ENCODE results near the gene LGALS16. TPM values are rescaled to one million over a fixed set of nuclear protein-coding genes. Genes with fewer than 3 reads are reported as not detected.

Gene LGALS16
- total RNA-seq, 1 donor from 2014 or later = not detected

GRCh38 chr19:39695759-39696158, 40.0 kb downstream of the LGALS16 start:
- Histone ChIP-seq H3K27me3 (ENCODE audit: low read depth) (peaks cover 92% of the 10 kb centered on the region), H3K36me3 (no peaks in the 10 kb centered on the region), H3K9me3 (replicated peaks) (no peaks in the 10 kb centered on the region), H3K4me1 (no peaks in the 10 kb centered on the region), H3K4me3 (no peak overlapping the region), H3K27ac (replicated peaks) (no peak overlapping the region)
- intact Hi-C loops (cut with micrococcal nuclease) = no loop called here
- DNase-seq = no peak
- TF ChIP-seq CTCF (IDR thresholded peaks at IDR 0.05; ENCODE audit: borderline replicate concordance) = no peak

- Histone ChIP-seq H3K36me3 (no peaks in the 10 kb centered on the region), H3K4me3 (no peak overlapping the region), H3K27ac (replicated peaks) (no peak overlapping the region), H3K9me3 (replicated peaks) (no peaks in the 10 kb centered on the region), H3K4me1 (no peaks in the 10 kb centered on the region), H3K27me3 (ENCODE audit: low read depth) (peaks cover 92% of the 10 kb centered on the region)
- no peak for TF ChIP-seq CTCF (IDR thresholded peaks at IDR 0.05; ENCODE audit: borderline replicate concordance)
- DNase-seq = no peak
- intact Hi-C loops (cut with micrococcal nuclease) = no loop called here
These were observed 40.7 kb downstream of the LGALS16 start for GRCh38 chr19:39696387-39696786.

- DNase-seq = no peak
- H3K27me3 ChIP-seq (ENCODE audit: low read depth) = peaks cover 93% of the 10 kb centered on the region
- intact Hi-C loops (cut with micrococcal nuclease) = no loop called here
- no peaks in the 10 kb centered on the region for H3K36me3 ChIP-seq
- H3K4me1 ChIP-seq = no peaks in the 10 kb centered on the region
- no peak for TF ChIP-seq CTCF (IDR thresholded peaks at IDR 0.05; ENCODE audit: borderline replicate concordance)
- no peaks in the 10 kb centered on the region for H3K9me3 ChIP-seq (replicated peaks)
- no peak overlapping the region for H3K27ac ChIP-seq (replicated peaks)
- H3K4me3 ChIP-seq = no peak overlapping the region
These were observed 42.8 kb downstream of the LGALS16 start for GRCh38 chr19:39698535-39698934.

- H3K36me3 ChIP-seq = no peaks in the 10 kb centered on the region
- no peaks in the 10 kb centered on the region for H3K4me1 ChIP-seq
- no peak for TF ChIP-seq CTCF (IDR thresholded peaks at IDR 0.05; ENCODE audit: borderline replicate concordance)
- H3K27ac ChIP-seq (replicated peaks) = no peak overlapping the region
- no peaks in the 10 kb centered on the region for H3K9me3 ChIP-seq (replicated peaks)
- H3K4me3 ChIP-seq = no peak overlapping the region
- DNase-seq = no peak
- peaks cover 80% of the 10 kb centered on the region for H3K27me3 ChIP-seq (ENCODE audit: low read depth)
- intact Hi-C loops (cut with micrococcal nuclease) = no loop called here
These were observed 45.6 kb downstream of the LGALS16 start for GRCh38 chr19:39701291-39701690.

GRCh38 chr19:39704181-39705044, 48.7 kb downstream of the LGALS16 start, which contains the start of gene LGALS14:
TSS of gene LGALS14 (plus strand) at chr19:39704481. CDS start at chr19:39704529, 48 bp downstream.
- H3K4me1 ChIP-seq = no peaks in the 10 kb centered on the region
- H3K27me3 ChIP-seq (ENCODE audit: low read depth) = peaks cover 78% of the 10 kb centered on the region
- no peak for TF ChIP-seq CTCF (IDR thresholded peaks at IDR 0.05; ENCODE audit: borderline replicate concordance)
- no peak for DNase-seq
- no peaks in the 10 kb centered on the region for H3K36me3 ChIP-seq
- no peaks in the 10 kb centered on the region for H3K9me3 ChIP-seq (replicated peaks)
- intact Hi-C loops (cut with micrococcal nuclease) = no loop called here
- no peak within 1 kb of the TSS for H3K4me3 ChIP-seq
- H3K27ac ChIP-seq (replicated peaks) = no peak within 1 kb of the TSS

All from left ventricle myocardium inferior (tissue), 1 donor.